ENCODE results near the gene MORC3.
A peak's percentile ranks its signal among the peaks of the same experiment; 100 is the strongest.
"Not testable (repeated sequence)": the region's sequence is repeated elsewhere in the genome, so short reads cannot be mapped to it uniquely, and the experiment has no call there.

Gene MORC3, protein sequence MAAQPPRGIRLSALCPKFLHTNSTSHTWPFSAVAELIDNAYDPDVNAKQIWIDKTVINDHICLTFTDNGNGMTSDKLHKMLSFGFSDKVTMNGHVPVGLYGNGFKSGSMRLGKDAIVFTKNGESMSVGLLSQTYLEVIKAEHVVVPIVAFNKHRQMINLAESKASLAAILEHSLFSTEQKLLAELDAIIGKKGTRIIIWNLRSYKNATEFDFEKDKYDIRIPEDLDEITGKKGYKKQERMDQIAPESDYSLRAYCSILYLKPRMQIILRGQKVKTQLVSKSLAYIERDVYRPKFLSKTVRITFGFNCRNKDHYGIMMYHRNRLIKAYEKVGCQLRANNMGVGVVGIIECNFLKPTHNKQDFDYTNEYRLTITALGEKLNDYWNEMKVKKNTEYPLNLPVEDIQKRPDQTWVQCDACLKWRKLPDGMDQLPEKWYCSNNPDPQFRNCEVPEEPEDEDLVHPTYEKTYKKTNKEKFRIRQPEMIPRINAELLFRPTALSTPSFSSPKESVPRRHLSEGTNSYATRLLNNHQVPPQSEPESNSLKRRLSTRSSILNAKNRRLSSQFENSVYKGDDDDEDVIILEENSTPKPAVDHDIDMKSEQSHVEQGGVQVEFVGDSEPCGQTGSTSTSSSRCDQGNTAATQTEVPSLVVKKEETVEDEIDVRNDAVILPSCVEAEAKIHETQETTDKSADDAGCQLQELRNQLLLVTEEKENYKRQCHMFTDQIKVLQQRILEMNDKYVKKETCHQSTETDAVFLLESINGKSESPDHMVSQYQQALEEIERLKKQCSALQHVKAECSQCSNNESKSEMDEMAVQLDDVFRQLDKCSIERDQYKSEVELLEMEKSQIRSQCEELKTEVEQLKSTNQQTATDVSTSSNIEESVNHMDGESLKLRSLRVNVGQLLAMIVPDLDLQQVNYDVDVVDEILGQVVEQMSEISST

DNA sequence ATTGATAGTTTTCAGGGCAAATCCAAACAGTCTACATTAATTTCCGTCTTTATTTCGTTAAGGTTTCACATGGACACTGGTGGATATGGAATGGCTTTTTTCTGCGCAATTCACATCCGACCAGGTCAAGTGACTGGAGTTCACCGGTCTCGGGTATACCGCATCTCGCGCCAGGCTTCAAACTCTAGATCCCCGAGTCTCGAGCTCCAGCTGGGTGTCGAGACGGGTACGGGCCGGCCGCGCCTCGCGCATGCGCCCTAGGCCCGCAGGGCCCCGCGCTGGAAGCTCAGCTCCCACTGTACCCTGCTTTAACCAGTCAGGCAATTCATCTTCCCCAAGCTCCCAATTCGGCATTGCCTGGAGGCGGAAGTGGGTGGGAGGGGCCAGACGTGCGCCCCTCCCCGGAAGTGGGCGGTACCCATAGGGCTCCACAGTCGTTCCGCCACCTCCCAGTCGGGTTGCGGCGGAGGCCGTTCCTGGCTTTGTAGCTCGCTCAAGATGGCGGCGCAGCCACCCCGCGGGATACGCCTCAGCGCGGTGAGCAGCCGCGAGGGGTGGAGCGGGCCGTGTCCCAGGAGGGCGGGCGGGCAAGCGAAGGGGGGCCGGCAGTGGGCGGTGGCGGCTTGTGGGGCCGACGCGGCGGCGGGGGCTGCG lies at the start of gene MORC3:
TSS of gene MORC3 (plus strand) at position 431 of the 654 bp plus-strand sequence. CDS start at position 499, 68 bp downstream.
- peak; percentile 90 for DNase-seq (ENCODE audit: low spot score)

DNA sequence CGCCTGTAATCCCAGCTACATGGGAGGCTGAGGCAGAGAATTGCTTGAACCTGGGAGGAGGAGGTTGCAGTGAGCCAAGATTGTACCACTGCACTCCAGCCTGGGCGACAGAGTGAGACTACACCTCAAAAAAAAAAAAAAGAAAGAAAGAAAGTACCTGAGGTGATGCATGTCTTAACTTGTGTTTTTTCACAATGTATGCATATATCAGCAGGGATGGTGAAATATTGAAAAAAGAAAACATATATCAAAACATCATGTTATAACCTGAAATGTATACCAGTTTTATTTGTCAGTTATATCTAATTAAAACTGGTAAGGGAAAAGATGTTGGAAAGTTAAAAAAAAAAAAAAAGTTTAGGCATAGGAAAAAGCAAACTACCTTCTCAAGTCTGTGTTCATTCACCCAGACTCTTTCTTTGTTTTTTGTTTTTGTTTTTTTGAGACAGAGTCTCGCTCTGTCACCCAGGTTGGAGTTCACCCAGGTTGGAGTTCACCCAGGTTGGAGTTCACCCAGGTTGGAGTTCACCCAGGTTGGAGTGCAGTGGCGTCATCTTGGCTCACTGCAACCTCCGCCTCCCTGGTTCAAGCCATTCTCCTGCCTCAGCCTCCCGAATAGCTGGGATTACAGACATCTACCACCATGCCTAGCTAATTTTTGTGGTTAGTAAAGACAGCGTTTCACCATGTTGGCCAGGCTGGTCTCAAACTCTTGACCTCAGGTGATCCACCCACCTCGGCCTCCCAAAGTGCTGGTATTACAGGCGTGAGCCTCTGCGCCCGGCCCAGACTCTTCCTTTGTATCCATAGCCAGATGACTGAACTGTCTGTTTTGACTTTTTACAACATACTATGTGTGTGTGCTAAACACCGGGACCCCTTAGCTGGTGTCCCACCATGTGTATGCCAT lies 49.0 kb upstream of the MORC3 start:
- not testable (repeated sequence) for DNase-seq (ENCODE audit: low spot score)

DNA sequence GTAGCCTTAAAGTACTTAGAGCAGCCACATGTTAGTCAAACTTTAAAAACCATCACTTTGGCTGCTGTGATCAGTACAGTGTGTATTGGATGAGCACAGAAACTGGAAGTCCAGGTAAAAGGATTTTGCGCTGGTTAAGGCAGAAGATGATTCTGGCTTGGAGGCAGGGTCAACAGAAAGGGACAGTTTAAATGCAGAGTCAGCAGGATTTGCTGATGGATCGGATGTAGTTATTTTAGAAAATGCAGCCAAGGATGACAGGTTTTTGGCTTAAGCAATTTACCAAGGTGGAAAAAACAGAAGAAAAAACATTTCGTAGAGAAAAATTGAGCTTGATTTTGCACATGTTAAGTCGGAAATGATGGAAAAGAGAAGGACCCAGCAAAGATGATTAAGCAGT lies 45.9 kb upstream of the MORC3 start:
- DNase-seq (ENCODE audit: low spot score), result no peak

DNA sequence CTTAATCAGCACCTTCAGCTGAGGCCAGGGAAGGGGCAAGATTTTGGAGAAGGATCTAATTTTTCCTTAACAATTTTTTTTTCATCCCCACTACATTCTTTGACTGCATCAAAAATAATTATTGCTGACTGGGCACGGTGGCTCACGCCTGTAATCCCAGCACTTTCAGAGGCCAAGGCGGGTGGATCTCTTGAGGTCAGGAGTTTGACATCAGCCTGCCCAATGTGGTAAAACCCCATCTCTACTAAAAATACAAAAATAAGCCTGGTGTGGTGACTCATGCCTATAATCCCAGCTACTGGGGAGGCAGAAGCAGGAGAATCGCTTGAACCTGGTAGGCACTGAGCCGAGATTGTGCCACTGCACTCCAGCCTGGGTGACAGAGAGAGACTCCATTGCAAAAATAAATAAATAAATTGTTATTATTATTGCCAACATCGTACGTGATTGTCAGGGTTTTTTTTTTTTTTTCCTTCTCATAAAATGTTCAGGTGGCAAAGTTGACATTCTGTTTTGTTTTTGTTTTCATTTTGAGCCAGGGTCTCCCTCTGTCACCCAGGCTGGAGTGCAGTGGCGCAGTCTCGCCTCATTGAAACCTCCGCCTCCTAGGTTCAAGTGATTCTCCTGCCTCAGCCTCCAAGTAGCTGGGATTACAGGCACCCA lies 37.3 kb upstream of the MORC3 start:
- no peak for DNase-seq (ENCODE audit: low spot score)

DNA sequence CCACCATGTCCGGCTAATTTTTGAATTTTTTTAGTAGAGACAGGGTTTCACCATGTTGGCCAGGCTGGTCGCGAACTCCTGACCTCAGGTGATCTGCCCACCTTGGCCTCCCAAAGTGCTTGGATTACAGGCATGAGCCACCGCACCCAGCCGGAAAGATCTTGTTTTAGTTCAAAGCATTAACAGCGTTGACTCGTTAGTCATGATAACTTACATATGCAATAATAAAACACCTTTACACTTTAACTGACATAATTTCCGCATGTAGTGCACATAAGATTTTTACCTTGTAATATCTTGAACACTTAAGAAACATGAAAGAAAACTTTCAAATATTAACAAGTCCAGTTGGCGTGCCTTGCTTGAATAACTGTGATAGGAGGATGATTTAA lies 36.8 kb upstream of the MORC3 start:
- not testable (repeated sequence) for DNase-seq (ENCODE audit: low spot score)

DNA sequence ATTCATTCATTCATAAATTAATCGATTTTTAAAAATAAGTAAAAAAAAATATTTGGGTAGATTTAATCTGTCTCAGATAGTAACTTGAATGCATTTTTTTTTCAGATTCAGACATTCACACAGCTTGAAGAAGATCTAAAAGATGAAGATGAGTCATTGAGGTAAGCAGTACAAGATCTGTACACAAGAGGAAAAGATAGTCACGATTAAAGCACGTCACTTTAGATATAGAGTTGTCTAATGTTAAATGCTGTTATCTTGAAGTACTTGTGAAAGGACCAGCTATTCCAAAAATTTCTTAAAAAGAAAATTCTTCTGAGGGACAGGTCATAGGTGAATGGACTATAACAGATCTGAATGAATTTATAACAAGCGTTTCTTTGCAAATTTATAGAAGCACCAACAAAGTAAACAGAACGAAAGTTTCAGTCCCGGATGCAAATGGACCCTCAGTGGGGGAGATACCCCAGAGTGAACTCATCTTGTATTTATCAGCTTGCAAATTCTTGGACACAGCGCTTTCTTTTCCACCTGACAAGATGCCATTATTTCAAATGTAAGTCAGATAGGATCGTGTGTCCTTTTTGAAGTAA lies 31.2 kb upstream of the MORC3 start:
- no peak for DNase-seq (ENCODE audit: low spot score)

DNA sequence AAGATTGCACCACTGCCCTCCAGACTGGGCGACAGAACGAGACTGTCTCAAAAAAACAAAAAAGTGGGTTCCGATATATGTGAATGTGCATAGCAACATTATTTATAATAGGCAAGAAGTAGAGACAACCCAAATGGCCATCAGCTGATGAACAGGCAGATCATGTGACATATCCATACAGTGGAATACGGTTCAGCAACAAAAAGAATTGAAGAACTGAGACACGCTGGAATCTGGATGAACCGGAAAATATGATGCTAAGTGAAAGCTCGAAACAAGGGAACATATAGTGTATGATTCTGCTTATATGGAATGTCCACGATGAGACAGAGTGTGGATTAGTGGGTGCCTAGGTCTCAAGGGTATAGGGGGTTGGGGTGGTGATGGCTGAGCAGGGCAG lies 28.5 kb upstream of the MORC3 start:
- DNase-seq (ENCODE audit: low spot score), result no peak

DNA sequence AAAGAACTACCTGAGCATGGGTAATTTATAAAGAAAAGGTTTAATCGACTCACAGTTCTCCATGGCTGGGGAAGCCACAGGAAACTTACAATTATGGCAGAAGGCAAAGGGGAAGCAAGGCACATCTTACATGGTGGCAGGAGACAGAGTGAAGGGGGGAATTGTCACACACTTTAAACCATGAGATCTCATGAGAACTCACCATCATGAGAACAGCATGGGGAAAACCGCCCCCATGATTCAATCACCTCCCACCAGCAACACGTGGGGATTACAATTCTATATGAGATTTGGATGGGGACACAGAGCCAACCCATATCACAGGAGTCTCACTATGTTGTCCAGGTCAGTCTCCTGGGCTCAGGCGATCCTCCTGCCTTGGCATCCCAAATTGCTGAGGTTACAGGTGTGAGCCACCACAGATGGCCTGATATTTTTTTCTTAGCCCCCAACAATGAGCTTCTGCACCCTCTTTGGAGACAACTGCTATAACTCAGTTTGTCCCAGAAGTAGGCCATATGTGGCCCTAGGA lies 22.5 kb upstream of the MORC3 start:
- DNase-seq (ENCODE audit: low spot score), result no peak

DNA sequence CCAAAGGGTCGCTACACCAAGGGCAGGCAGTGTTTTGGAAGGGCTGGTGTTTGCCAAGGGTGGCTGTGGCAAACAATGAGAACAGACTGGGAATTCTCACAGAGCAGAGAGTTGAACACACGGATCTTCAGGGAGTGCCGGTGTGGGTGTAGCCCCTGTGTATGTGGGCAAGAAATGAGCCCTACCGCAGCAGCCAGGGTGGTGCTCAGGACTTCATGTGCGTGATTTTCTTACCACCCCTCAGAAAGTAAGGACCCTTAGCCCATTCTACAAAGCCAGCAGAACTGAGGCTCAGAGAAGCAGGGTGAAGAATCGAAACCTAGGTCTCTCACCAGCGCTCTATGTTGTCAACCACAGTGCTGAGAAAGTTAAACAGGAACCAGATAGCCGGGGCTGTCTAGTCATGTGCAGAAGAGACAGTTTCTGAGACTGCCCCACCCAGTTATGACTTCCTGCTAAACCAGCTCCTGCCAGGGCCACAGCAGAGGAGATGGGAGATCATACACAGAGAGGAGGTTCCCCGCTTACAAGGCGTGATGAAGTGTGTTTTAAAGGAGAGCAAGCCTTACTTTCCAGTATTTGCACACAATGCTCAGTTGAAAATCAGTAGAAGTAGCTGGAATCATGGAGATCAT lies 21.9 kb upstream of the MORC3 start:
- no peak for DNase-seq (ENCODE audit: low spot score)

DNA sequence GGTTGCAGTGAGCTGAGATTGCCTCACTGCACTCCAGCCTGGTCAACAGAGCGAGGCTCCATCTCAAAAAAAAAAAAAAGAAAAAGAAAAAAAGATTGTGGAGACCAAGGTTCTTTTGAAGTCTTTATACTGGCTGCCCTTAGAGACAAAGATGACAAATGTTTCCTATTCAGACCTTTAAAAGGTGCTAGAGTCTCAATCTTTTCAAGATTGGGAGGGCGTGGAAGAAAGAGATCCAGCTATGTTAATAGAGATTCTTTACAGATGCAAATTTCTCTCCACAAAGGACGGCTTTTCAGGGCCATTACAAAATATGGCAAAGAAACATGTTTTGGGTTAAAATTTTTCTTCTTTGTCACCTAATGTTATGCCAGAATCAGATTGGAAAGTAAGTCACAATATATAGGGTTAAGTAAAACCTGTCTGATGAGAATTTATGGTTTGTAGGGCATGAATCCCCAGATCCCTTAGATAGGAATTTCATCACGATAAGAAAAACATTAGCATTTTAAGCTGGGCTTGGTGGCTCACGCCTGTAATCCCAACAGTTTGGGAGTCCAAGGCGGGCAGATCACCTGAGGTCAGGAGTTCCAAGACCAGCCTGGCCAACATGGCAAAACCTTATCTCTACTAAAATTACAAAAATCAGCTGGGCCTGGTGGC lies 13.0 kb upstream of the MORC3 start:
- DNase-seq (ENCODE audit: low spot score), result no peak

DNA sequence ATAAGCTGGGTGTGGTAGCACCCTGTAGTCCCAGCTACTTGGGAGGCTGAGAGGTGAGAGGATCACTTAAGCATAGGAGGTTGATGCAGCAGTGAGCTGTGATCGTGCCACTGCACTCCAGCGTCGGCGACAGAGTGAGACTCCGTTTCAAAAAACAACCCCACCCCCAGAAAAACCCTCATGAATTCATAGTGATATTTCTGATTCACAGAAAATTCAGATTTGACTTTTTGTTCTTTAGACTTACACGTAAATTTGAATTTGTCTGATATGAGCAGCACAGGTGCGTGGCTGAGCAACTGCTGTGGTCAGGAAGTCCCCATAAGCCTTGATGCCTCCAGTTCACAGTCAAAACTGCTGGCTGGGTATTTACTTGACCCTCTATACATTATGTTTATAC lies 10.0 kb upstream of the MORC3 start:
- DNase-seq (ENCODE audit: low spot score), result no peak

DNA sequence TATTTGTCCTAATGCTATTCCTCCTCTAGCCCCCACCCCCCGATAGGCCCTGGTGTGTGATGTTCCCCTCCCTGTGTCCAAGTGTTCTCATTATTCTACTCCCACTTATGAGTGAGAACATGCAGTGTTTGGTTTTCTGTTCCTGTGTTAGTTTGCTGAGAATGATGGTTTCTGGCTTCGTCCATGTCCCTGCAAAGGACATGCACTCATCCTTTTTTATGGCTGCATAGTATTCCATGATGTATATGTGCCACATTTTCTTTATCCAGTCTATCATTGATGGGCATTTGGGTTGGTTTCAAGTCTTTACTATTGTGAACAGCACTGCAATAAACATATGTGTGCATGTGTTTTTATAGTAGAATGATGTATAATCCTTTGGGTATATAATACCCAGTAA lies 6.6 kb upstream of the MORC3 start:
- not testable (repeated sequence) for DNase-seq (ENCODE audit: low spot score)

DNA sequence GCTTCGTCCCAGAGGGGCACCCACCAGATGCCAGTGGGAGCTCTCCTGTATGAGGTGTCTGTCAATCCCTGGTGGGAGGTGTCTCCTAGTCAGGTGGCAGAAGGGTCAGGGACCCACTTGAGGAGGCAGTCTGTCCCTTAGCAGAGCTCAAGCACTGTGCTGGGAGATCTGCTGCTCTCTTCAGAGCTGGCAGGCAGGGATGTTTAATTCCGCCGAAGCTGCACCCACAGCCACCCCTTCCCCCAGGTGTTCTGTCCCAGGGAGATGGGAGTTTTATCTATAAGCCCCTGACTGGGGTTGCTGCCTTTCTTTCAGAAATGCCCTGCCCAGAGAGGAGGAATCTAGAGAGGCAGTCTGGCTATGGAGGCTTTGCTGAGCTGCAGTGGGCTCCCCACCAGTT lies 4.0 kb upstream of the MORC3 start:
- not testable (repeated sequence) for DNase-seq (ENCODE audit: low spot score)

DNA sequence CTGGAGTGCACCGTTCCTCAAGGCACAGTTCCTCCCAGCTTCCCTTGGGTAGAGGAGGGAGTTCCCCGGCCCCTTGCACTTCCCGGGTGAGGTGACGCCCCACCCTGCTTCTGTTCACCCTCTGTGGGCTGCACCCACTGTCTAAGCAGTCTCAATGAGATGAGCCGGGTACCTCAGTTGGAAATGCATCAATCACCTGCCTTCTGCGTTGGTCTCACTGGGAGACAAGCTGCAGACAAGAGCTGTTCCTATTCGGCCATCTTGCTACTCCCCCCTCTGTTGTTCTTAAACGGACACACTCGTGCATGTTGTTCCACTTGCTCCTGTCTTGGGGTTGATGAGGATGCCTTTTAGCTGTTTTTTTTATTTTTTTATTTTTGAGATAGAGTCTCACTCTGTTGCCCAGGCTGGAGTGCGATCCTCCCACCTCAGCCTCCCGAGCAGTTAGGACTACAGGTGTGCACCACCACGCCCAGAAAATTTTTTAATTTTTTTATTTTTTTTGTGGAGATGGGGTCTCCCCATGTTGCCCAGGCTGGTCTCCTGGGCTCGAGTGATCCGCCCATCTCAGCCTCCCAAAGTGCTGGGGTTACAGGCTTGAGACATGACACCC lies 3.0 kb upstream of the MORC3 start:
- no peak for DNase-seq (ENCODE audit: low spot score)

DNA sequence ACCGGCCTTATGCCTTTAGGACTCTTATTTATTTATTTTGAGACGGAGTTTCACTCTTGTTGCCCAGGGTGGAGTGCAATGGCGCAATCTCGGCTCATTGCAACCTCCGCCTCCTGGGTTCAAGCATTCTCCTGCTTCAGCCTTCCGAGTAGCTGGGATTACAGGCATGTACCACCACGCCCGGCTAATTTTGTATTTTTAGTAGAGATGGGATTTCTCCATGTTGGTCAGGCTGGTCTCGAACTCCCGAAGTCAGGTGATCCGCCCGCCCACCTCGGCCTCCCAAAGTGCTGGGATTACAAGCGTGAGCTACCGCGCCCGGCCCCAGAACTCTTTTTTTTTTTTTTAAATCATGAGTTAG lies 611 bp upstream of the MORC3 start:
- not testable (repeated sequence) for DNase-seq (ENCODE audit: low spot score)

DNA sequence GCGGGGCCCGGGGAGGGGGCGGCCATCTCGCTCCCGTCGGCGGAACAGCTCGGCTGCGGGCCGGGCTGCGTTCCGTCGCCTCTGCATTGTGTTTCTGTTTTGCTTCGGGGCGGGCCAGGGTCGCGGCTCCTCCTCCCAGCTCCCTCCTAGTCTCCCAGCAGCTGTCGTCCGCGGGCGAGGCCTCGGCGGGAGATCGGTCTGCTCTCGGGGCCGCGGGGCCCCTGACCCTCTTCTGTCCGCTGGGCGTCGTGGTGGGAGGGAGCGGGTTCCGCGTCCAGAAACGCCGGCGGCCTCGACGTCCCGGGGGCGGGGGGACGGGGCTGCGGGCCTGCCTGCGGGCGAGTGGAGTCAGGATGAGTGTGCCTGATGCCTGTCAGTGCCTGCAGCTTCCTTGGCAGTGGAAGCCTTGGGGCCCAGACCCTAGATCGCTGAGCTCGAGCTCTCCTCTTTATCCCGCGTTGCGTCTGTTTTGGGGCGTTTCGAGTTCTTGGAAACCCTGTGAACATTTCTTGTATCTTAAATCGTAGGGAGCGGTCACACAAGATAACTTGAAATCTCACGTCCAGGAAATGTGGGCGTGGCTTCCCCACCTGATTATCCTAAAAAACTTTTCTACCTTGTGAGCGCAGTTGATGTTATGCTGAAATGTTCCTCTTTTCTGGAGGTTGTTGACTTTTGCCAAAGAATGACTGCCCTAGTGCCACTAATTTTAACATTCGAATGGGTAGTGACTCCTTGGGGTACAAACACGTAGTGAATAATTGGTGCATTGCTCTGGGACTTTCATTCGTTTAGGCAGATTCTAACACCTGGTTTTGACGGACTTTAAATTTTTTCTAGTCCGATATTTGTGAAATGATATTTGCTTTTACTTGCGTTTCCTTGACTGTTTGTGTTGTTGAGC lies 676 bp downstream of the MORC3 start:
- peak; percentile 28 for DNase-seq (ENCODE audit: low spot score)

DNA sequence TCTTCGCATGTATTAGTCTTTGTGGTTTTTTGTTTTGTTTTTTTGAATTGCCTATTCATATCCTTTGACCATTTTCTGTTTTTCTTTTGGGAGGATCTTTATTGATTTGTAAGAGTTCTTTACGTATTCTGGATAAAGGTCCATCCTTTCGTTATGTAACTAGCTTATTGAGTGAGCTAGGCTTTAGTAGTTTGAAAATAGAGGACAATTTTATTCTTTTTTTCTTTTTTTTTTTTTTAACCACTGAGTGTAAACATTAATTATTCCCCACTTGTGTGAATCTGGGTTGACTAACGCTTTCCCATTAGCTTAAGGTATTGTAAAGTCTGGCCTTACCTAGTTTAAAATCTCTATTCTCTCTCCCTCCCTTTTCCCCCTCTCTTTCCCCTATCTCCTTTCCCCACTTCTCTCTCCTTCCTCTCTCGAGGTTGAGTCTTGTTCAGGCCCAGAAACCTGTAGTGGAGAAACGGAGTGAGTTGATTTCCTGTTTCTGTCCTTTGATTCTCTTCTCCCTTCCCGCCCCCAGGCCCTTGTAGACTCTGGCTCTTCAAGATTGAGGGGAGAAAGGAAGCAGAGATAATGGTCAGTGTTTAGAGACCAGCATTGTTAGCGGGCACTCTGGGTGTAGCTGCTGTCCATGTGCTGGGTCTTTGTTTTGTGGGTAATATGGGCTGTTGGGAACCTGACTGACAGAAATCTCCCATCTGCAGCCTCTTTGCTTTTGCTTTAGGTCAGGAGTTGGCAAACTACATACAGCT lies 1.5 kb downstream of the MORC3 start:
- DNase-seq (ENCODE audit: low spot score), result no peak
